Renal cortex interstitium (tissue), 15 donors: Measurements from ENCODE around the gene ZNF28. TPM values are rescaled to one million over a fixed set of nuclear protein-coding genes. Genes with fewer than 3 reads are reported as not detected.
"Not testable (repeated sequence)": the region's sequence is repeated elsewhere in the genome, so short reads cannot be mapped to it uniquely, and the experiment has no call there.

Experiments used
- DNase-seq, 11 donors: peaks; one replicate each; pipeline ENCODE4 v3.0.0-alpha.2; 2013; ENCODE audit warnings: low read depth in 9 of 11, low spot score in 4 of 11; ENCODE audit errors: extremely low read depth in 1 of 11
- long read RNA-seq, 16 experiments: transcript quantifications; one replicate each; lab custom pipeline, GENCODE V29; 2026
- polyA plus RNA-seq, 3 donors: library from polyadenylated mRNA; unstranded; fragments of 120-200 nt; gene quantifications; one replicate each; pipeline ENCODE4 v1.2.1, GENCODE V29; 2013; ENCODE audit not compliant: insufficient read length in 3 of 3

ZNF28 gene
- polyA plus RNA-seq: 10 to 100 TPM; 17.8 to 23.1 (median 19.0) TPM
- long read RNA-seq, donor 1, partial matches to known transcripts: 0 of 1 reads
- long read RNA-seq, donor 1, other reads (novel, unspliced or antisense): 0 of 1 reads
- long read RNA-seq, donor 2, partial matches to known transcripts: 0 of 2 reads
- long read RNA-seq, donor 2, other reads (novel, unspliced or antisense): 0 of 2 reads
- long read RNA-seq, donor 3, full-length matches to known transcripts: 6 of 6 reads
- long read RNA-seq, donor 3, partial matches to known transcripts: 0 of 6 reads
- long read RNA-seq, donor 3, other reads (novel, unspliced or antisense): 0 of 6 reads
- long read RNA-seq, donor 4, partial matches to known transcripts: 0 of 2 reads
- long read RNA-seq, donor 4, other reads (novel, unspliced or antisense): 0 of 2 reads
- long read RNA-seq, donor 5, full-length matches to known transcripts: 4 of 4 reads
- long read RNA-seq, donor 5, partial matches to known transcripts: 0 of 4 reads
- long read RNA-seq, donor 5, other reads (novel, unspliced or antisense): 0 of 4 reads
- long read RNA-seq, donor 6, full-length matches to known transcripts: 4 of 4 reads
- long read RNA-seq, donor 6, partial matches to known transcripts: 0 of 4 reads
- long read RNA-seq, donor 6, other reads (novel, unspliced or antisense): 0 of 4 reads
- long read RNA-seq, donor 7, full-length matches to known transcripts: 6 of 13 reads
- long read RNA-seq, donor 7, partial matches to known transcripts: 0 of 13 reads
- long read RNA-seq, donor 7, other reads (novel, unspliced or antisense): 7 of 13 reads
- long read RNA-seq, donor 8, full-length matches to known transcripts: 5 of 11 reads
- long read RNA-seq, donor 8, partial matches to known transcripts: 6 of 11 reads
- long read RNA-seq, donor 8, other reads (novel, unspliced or antisense): 0 of 11 reads
- long read RNA-seq, donor 9: 0 reads
- long read RNA-seq, donor 10, partial matches to known transcripts: 0 of 3 reads
- long read RNA-seq, donor 10, other reads (novel, unspliced or antisense): 0 of 3 reads
- long read RNA-seq, donor 11, full-length matches to known transcripts: 3 of 3 reads
- long read RNA-seq, donor 11, partial matches to known transcripts: 0 of 3 reads
- long read RNA-seq, donor 11, other reads (novel, unspliced or antisense): 0 of 3 reads
- long read RNA-seq, donor 12: 0 reads
- long read RNA-seq, donor 13, full-length matches to known transcripts: 3 of 8 reads
- long read RNA-seq, donor 13, partial matches to known transcripts: 0 of 8 reads
- long read RNA-seq, donor 13, other reads (novel, unspliced or antisense): 5 of 8 reads
- long read RNA-seq, donor 14: 0 reads
- long read RNA-seq, donor 15: 0 reads
- long read RNA-seq, donor 16, full-length matches to known transcripts: 7 of 7 reads
- long read RNA-seq, donor 16, partial matches to known transcripts: 0 of 7 reads
- long read RNA-seq, donor 16, other reads (novel, unspliced or antisense): 0 of 7 reads

- DNase-seq: peak in 9 of 11 donors; percentile 4 to 46 (median 28)
Measured at GRCh38 chr19:52821204-52821960, at the start of gene ZNF28. Gene ZNF28 (minus strand): TSS chr19:52821633. CDS start chr19:52817958, 3,675 bp downstream.

- DNase-seq: not testable (repeated sequence)
Measured at GRCh38 chr19:52868031-52868430, 46.6 kb upstream of the ZNF28 start.

GRCh38 chr19:52857378-52858191 is 36.2 kb upstream of the ZNF28 start, which contains the start of gene ZNF468:
Gene ZNF468 (minus strand): TSS chr19:52857619. CDS start chr19:52854272, 3,347 bp downstream.
- DNase-seq: peak in 9 of 11 donors; percentile 17 to 57 (median 36)

- DNase-seq: peak in 2 of 11 donors; percentile 0 to 2
Measured at GRCh38 chr19:52856540-52857377, 35.3 kb upstream of the ZNF28 start.

GRCh38 chr19:52847352-52847751 is 25.9 kb upstream of the ZNF28 start:
- not testable (repeated sequence) for DNase-seq

- not testable (repeated sequence) for DNase-seq
Measured at GRCh38 chr19:52840825-52841465, 19.5 kb upstream of the ZNF28 start.

GRCh38 chr19:52834289-52834688 is 12.9 kb upstream of the ZNF28 start:
- DNase-seq: not testable (repeated sequence)

- not testable (repeated sequence) for DNase-seq
Measured at GRCh38 chr19:52833541-52833940, 12.1 kb upstream of the ZNF28 start.

GRCh38 chr19:52829866-52830265 is 8.4 kb upstream of the ZNF28 start:
- DNase-seq: not testable (repeated sequence)

- DNase-seq: no peak
Measured at GRCh38 chr19:52825765-52826164, 4.3 kb upstream of the ZNF28 start.

GRCh38 chr19:52823676-52824075 is 2.2 kb upstream of the ZNF28 start:
- DNase-seq: no peak

- DNase-seq: not testable (repeated sequence)
Measured at GRCh38 chr19:52820472-52821203, 795 bp downstream of the ZNF28 start.

- no peak for DNase-seq
Measured at GRCh38 chr19:52809801-52810200, 11.6 kb downstream of the ZNF28 start.

GRCh38 chr19:52799950-52800640 is 21.3 kb downstream of the ZNF28 start:
- not testable (repeated sequence) for DNase-seq
